ENCODE results near the gene ZBTB17.

GRCh38 chr1:15950302-15950701, 25.6 kb downstream of the ZBTB17 start:
- no peak for TF ChIP-seq CTCF (IDR thresholded peaks at IDR 0.05)
- no peak for TF ChIP-seq REST (IDR thresholded peaks at IDR 0.05; ENCODE audit: insufficient read depth in 1 of 2, low read depth in 2 of 2, low read length in 1 of 2)
- TF ChIP-seq TCF7L2 (IDR thresholded peaks at IDR 0.05; ENCODE audit: low read depth, low read length): no peak
- no peak for TF ChIP-seq SIN3A (IDR thresholded peaks at IDR 0.05; ENCODE audit: borderline replicate concordance, insufficient read depth, low read depth, low read length)
- TF ChIP-seq POLR2AphosphoS5 (IDR thresholded peaks at IDR 0.05; ENCODE audit: low read depth, low read length): no peak

All from Panc1 (cell line).